Activated B cell treated with CpG ODN at 0.5 μM for 24 hours (primary cell): ENCODE measurements around the gene BTBD9. TPM values are rescaled to one million over a fixed set of nuclear protein-coding genes. Genes with fewer than 3 reads are reported as not detected.

Experiments
- ATAC-seq: fragments of 200-7000 bp; cut with Tn5 transposase; one replicate; pipeline ENCODE4 v1.10.0; 2021; ENCODE audit warnings: low read depth, mild to moderate bottlenecking, moderate library complexity
- CTCF ChIA-PET: fragments of 350-600 bp; sonication (Branson Sonifier 250); formaldehyde crosslinking; loops from one replicate; lab custom pipeline; 2021; ENCODE audit warnings: antibody characterized with exemption; lab: Charles Lee
- POLR2A ChIA-PET: fragments of 350-600 bp; sonication (Branson Sonifier 250); formaldehyde crosslinking; loops from one replicate; lab custom pipeline; 2021; ENCODE audit warnings: antibody characterized with exemption; lab: Charles Lee
- DNase-seq: peaks from one replicate; pipeline ENCODE4 v3.0.0; 2022
- H3K27ac Mint-ChIP-seq: one replicate; pipeline ENCODE4 v1.8.0; 2020; ENCODE audit warnings: mixed read lengths
- H3K27me3 Mint-ChIP-seq: one replicate; pipeline ENCODE4 v1.8.0; 2021; ENCODE audit warnings: mixed read lengths
- H3K36me3 Mint-ChIP-seq: one replicate; pipeline ENCODE4 v1.8.0; 2021; ENCODE audit warnings: low read depth, mixed read lengths
- H3K4me1 Mint-ChIP-seq: one replicate; pipeline ENCODE4 v1.8.0; 2021; ENCODE audit warnings: mixed read lengths
- H3K4me3 Mint-ChIP-seq: one replicate; pipeline ENCODE4 v1.8.0; 2020; ENCODE audit warnings: mild to moderate bottlenecking, mixed read lengths
- H3K9me3 Mint-ChIP-seq: one replicate; pipeline ENCODE4 v1.8.0; 2020; ENCODE audit warnings: mixed read lengths
- intact Hi-C: fragments of 100-400 bp; cut with micrococcal nuclease; formaldehyde crosslinking; loops from one replicate; pipeline ENCODE4 v1.15.1; 2024
- total RNA-seq: library from RNA; stranded (reverse); gene quantifications from 2 replicates; pipeline ENCODE4 v1.2.3, GENCODE V29; 2022
- TF ChIP-seq, protein P1 (sequence below): fragments of 200-600 bp; IDR thresholded peaks from one replicate; pipeline ENCODE4 v1.8.0; 2022; ENCODE audit warnings: antibody characterized with exemption, mild to moderate bottlenecking

BTBD9 gene
- total RNA-seq, 1 donor from 2014 or later = 25.7 TPM

DNA sequence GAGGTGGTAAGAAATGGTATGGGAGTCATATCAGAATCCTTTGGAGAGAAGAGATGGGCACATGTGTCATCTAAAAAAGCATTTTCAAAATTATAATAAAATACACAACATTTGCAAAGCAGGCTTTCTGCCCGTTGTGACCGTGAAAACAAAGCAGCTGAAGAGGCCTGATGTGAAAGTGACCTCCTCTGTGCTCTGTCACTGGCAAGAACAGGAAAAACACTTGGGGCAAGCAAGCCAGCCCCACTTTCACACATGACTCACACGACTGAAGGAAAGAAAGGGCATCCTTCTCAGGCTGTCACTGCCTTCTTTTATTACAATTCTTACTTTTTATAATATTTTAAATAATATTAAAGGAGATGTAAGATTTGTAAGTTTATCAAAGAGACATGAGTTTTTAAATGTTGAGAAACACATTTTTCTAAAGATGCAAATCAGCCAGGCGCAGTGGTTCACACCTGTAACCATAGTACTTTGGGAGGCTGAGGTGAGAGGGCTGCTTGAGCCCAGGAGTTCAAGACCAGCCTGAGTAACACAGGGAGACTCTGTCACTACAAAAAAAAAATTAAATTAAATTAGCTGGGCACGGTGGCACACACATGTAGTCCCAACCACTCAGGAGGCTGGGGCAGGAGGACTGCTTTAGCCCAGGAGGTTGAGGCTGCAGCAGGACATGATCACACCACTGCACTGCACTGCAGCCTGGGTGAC is 143.7 kb downstream of the BTBD9 start:
- Mint-ChIP-seq H3K4me1 (peaks cover 6% of the 10 kb centered on the region), H3K27me3 (no peaks in the 10 kb centered on the region), H3K27ac (peak overlapping the region; percentile 30), H3K9me3 (no peaks in the 10 kb centered on the region), H3K4me3 (no peak overlapping the region), H3K36me3 (no peaks in the 10 kb centered on the region)
- TF ChIP-seq, protein P1, sequence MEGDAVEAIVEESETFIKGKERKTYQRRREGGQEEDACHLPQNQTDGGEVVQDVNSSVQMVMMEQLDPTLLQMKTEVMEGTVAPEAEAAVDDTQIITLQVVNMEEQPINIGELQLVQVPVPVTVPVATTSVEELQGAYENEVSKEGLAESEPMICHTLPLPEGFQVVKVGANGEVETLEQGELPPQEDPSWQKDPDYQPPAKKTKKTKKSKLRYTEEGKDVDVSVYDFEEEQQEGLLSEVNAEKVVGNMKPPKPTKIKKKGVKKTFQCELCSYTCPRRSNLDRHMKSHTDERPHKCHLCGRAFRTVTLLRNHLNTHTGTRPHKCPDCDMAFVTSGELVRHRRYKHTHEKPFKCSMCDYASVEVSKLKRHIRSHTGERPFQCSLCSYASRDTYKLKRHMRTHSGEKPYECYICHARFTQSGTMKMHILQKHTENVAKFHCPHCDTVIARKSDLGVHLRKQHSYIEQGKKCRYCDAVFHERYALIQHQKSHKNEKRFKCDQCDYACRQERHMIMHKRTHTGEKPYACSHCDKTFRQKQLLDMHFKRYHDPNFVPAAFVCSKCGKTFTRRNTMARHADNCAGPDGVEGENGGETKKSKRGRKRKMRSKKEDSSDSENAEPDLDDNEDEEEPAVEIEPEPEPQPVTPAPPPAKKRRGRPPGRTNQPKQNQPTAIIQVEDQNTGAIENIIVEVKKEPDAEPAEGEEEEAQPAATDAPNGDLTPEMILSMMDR = no peak
- DNase-seq = no peak
- ChIA-PET POLR2A (no interaction called here), CTCF (interaction anchor here (3.2 kb wide), 1 partner anchor 462 kb away, joined by 30 read pairs; no protein-coding TSS in a partner anchor)
- peak; percentile 40 for ATAC-seq
- intact Hi-C loops = loop anchor here (2.0 kb wide), 3 partner anchors 177 to 1115 kb away; no protein-coding TSS in a partner anchor

GRCh38 chr6:38495518-38495917 is 144.2 kb downstream of the BTBD9 start:
- H3K36me3 Mint-ChIP-seq = no peaks in the 10 kb centered on the region
- TF ChIP-seq, protein P1 = no peak
- H3K4me1 Mint-ChIP-seq = peaks cover 6% of the 10 kb centered on the region
- no peak for DNase-seq
- H3K9me3 Mint-ChIP-seq = no peaks in the 10 kb centered on the region
- H3K4me3 Mint-ChIP-seq = no peak overlapping the region
- POLR2A ChIA-PET = no interaction called here
- CTCF ChIA-PET = interaction anchor here (2.4 to 3.2 kb wide), 2 partner anchors 461 to 705 kb away, joined by 12 to 30 read pairs; no protein-coding TSS in a partner anchor
- intact Hi-C loops = loop anchor here (2.0 kb wide), 3 partner anchors 177 to 1115 kb away; no protein-coding TSS in a partner anchor
- H3K27me3 Mint-ChIP-seq = no peaks in the 10 kb centered on the region
- ATAC-seq = peak; percentile 42
- no peak overlapping the region for H3K27ac Mint-ChIP-seq

- POLR2A ChIA-PET = interaction anchor here (0.7 to 1.2 kb wide), 2 partner anchors 60 to 460 kb away, joined by 3 to 4 read pairs; no protein-coding TSS in a partner anchor
- H3K4me3 Mint-ChIP-seq = no peak overlapping the region
- no peaks in the 10 kb centered on the region for H3K27me3 Mint-ChIP-seq
- H3K4me1 Mint-ChIP-seq = peaks cover 6% of the 10 kb centered on the region
- peaks cover 5% of the 10 kb centered on the region for H3K36me3 Mint-ChIP-seq
- DNase-seq (peak; percentile 54), ATAC-seq (peak; percentile 40)
- TF ChIP-seq, protein P1 = peak; percentile 98
- no peak overlapping the region for H3K27ac Mint-ChIP-seq
- no peaks in the 10 kb centered on the region for H3K9me3 Mint-ChIP-seq
- intact Hi-C loops = loop anchor here (1.0 to 2.0 kb wide), 8 partner anchors 77 to 1113 kb away; no protein-coding TSS in a partner anchor
- CTCF ChIA-PET = interaction anchor here (0.6 to 3.2 kb wide), 34 partner anchors 9 to 1170 kb away, joined by 3 to 36 read pairs (median 4); partner anchors contain the start of gene MDGA1
These were observed 145.7 kb downstream of the BTBD9 start for GRCh38 chr6:38493931-38494547.

GRCh38 chr6:38492031-38492430 is 147.7 kb downstream of the BTBD9 start:
- ChIA-PET CTCF (interaction anchor here (1.2 to 1.6 kb wide), 3 partner anchors 32 to 842 kb away, joined by 3 to 5 read pairs (median 4); no protein-coding TSS in a partner anchor), POLR2A (no interaction called here)
- TF ChIP-seq, protein P1 = no peak
- intact Hi-C loops = no loop called here
- Mint-ChIP-seq H3K4me1 (peaks cover 6% of the 10 kb centered on the region), H3K9me3 (no peaks in the 10 kb centered on the region), H3K27ac (no peak overlapping the region), H3K36me3 (peaks cover 5% of the 10 kb centered on the region), H3K4me3 (no peak overlapping the region), H3K27me3 (no peaks in the 10 kb centered on the region)
- DNase-seq = no peak
- no peak for ATAC-seq

GRCh38 chr6:38489951-38490350 is 149.8 kb downstream of the BTBD9 start:
- ATAC-seq = no peak
- peaks cover 5% of the 10 kb centered on the region for H3K36me3 Mint-ChIP-seq
- H3K9me3 Mint-ChIP-seq = no peaks in the 10 kb centered on the region
- no peak overlapping the region for H3K27ac Mint-ChIP-seq
- POLR2A ChIA-PET = no interaction called here
- TF ChIP-seq, protein P1 = no peak
- peaks cover 5% of the 10 kb centered on the region for H3K4me1 Mint-ChIP-seq
- intact Hi-C loops = no loop called here
- H3K27me3 Mint-ChIP-seq = no peaks in the 10 kb centered on the region
- CTCF ChIA-PET = interaction anchor here (1.1 kb wide), 1 partner anchor 80 kb away, joined by 3 read pairs; no protein-coding TSS in a partner anchor
- no peak for DNase-seq
- no peak overlapping the region for H3K4me3 Mint-ChIP-seq
